HepG2 (cell line): ENCODE measurements around the gene LIME1. TPM values are rescaled to one million over a fixed set of nuclear protein-coding genes. Genes with fewer than 3 reads are reported as not detected.
A peak's percentile ranks its signal among the peaks of the same experiment; 100 is the strongest.

Experiments
- AGO1 ChIP-seq: fragments of 200-400 bp; formaldehyde crosslinking; IDR thresholded peaks from 2 replicates; pipeline ENCODE4 v1.6.1; 2017; ENCODE audit warnings: mild to moderate bottlenecking, low read depth, low read length, moderate library complexity; ENCODE audit not compliant: poor library complexity, severe bottlenecking
- ARID3A ChIP-seq: IDR thresholded peaks from 2 replicates; pipeline ENCODE4 v1.6.1; 2012; ENCODE audit warnings: low read depth, low read length, improper control_type of control experiment
- FOXP4 ChIP-seq: sonication (generic); formaldehyde crosslinking; IDR thresholded peaks from 2 replicates; pipeline ENCODE4 v1.4.0; 2020; ENCODE audit warnings: missing genetic modification reagents
- JDP2 ChIP-seq: sonication (generic); formaldehyde crosslinking; IDR thresholded peaks from 2 replicates; pipeline ENCODE4 v1.8.1; 2022; ENCODE audit warnings: missing genetic modification reagents, borderline replicate concordance
- MLXIP ChIP-seq: sonication (generic); formaldehyde crosslinking; IDR thresholded peaks from 2 replicates; pipeline ENCODE4 v1.9.0; 2021; ENCODE audit warnings: missing genetic modification reagents, borderline replicate concordance
- ZBTB14 ChIP-seq: sonication (generic); formaldehyde crosslinking; IDR thresholded peaks from 2 replicates; pipeline ENCODE4 v1.4.0; 2020; ENCODE audit warnings: missing genetic modification reagents
- ZFP36L1 ChIP-seq: sonication (generic); formaldehyde crosslinking; IDR thresholded peaks from 2 replicates; pipeline ENCODE4 v1.8.0; 2022; ENCODE audit warnings: mild to moderate bottlenecking, missing genetic modification reagents, moderate library complexity
- ZNF101 ChIP-seq: sonication (generic); formaldehyde crosslinking; IDR thresholded peaks from 2 replicates; pipeline ENCODE4 v1.4.0; 2020; ENCODE audit warnings: mild to moderate bottlenecking, low read depth, missing genetic modification reagents, borderline replicate concordance
- ZNF503 ChIP-seq: sonication (generic); formaldehyde crosslinking; IDR thresholded peaks from 2 replicates; pipeline ENCODE4 v1.4.0; 2020; ENCODE audit warnings: missing genetic modification reagents
- ZNF557 ChIP-seq: sonication (generic); formaldehyde crosslinking; IDR thresholded peaks from 2 replicates; pipeline ENCODE4 v1.4.0; 2020; ENCODE audit warnings: missing genetic modification reagents
- ZNF747 ChIP-seq: sonication (generic); formaldehyde crosslinking; IDR thresholded peaks from 2 replicates; pipeline ENCODE4 v1.8.1; 2023; ENCODE audit warnings: missing genetic modification reagents, mild to moderate bottlenecking, borderline replicate concordance
- ZNF776 ChIP-seq: sonication (generic); formaldehyde crosslinking; IDR thresholded peaks from 2 replicates; pipeline ENCODE4 v1.4.0; 2020; ENCODE audit warnings: mild to moderate bottlenecking, missing genetic modification reagents
- ZNF839 ChIP-seq: sonication (generic); formaldehyde crosslinking; IDR thresholded peaks from 2 replicates; pipeline ENCODE4 v1.4.0; 2020; ENCODE audit warnings: missing genetic modification reagents, mild to moderate bottlenecking, borderline replicate concordance
- ZNF878 ChIP-seq: sonication (generic); formaldehyde crosslinking; IDR thresholded peaks from 2 replicates; pipeline ENCODE4 v1.8.1; 2023; ENCODE audit warnings: mild to moderate bottlenecking, missing genetic modification reagents, moderate library complexity
- polyA plus RNA-seq, 8 experiments: library from polyadenylated mRNA; depleted of rRNA in 3 of 8; stranded (reverse) in 7 of 8; unstranded in 1 of 8; fragments of >200 nt; fragmentation: Illumina TruSeq in 4 of 8; extraction: Trizol in 4 of 8; gene quantifications; 2 replicates each; pipeline versions ENCODE4 v1.2.1 to v1.2.3, GENCODE V29; 2011 to 2016; ENCODE audit warnings: low read depth in 4 of 8, missing spikeins in 1 of 8, mixed read lengths in 1 of 8; ENCODE audit not compliant: insufficient read depth in 1 of 8
- total RNA-seq, 5 experiments: library from RNA; depleted of rRNA; stranded (reverse); fragments of >200 nt; fragmentation: Illumina TruSeq; extraction: Trizol; gene quantifications; 2 replicates each; pipeline ENCODE4 v1.2.3, GENCODE V29; 2016; ENCODE audit warnings: low read depth in 1 of 5

LIME1 gene
- total and polyA plus RNA-seq, 2 of the 13 experiments (the other 11 are each of a cell fraction or from before 2014, with no cell fraction given): 13.0 to 61.5 TPM

DNA sequence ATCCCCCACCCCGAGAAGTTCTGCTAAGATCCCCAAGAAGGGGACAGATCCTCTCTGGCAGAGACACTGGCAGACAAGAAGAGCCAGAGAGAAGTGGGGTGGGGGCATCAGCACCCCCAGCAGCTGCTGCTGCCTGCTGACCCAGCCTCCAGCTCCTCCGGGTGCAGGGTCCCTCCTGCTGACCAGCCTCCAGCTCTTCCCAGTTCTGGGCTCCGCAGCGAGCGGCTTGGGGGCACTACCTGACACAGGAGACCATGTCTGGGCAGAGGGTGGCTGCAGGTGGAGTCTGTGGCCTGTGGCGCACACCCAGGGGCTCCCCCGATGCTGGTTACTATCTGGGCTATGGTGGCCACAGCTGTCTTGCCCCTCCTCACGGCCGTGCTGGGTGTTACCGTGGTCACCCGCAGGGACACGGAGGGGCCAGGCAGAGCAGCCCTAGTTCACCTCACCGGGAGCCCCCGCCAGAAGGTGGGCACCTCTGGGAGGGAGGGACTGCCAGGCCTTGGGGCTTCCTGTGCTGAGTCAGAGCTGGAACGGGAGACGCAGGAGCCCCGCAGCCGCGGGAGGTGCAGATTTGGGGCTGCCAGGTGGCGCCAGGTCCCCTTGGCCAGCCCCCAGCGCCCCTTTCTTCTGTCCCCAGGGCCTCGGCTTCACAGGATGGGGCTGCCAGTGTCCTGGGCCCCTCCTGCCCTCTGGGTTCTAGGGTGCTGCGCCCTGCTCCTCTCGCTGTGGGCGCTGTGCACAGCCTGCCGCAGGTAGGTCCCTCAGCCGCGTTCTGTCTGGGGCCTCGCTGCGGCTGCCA lies 630 bp downstream of the LIME1 start (continued):
- no peak for TF ChIP-seq ZBTB14 (CRISPR knock-in tag)
- no peak for TF ChIP-seq ZNF557 (CRISPR knock-in tag)
- no peak for TF ChIP-seq JDP2 (CRISPR knock-in tag)
- TF ChIP-seq ZNF503 (CRISPR knock-in tag): no peak
- no peak for TF ChIP-seq ZNF101 (CRISPR knock-in tag)
- TF ChIP-seq ZNF747 (CRISPR knock-in tag): peak; percentile 87; the same call in 1 of the 2 replicates
- no peak; the same call in 1 of the 2 replicates for TF ChIP-seq ZNF839 (CRISPR knock-in tag)
- TF ChIP-seq ARID3A: no peak
- TF ChIP-seq AGO1: peak; percentile 97
- no peak for TF ChIP-seq MLXIP (CRISPR knock-in tag)
- TF ChIP-seq ZFP36L1 (CRISPR knock-in tag): no peak
- no peak for TF ChIP-seq FOXP4
- TF ChIP-seq ZNF878: no peak
- peak; percentile 47 for TF ChIP-seq ZNF776
